ENCODE results near the gene EGLN1.
"Not testable (repeated sequence)": the region's sequence is repeated elsewhere in the genome, so short reads cannot be mapped to it uniquely, and the experiment has no call there.

GRCh38 chr1:231471027-231471426, 48.9 kb upstream of the EGLN1 start:
- TF ChIP-seq, protein P1, sequence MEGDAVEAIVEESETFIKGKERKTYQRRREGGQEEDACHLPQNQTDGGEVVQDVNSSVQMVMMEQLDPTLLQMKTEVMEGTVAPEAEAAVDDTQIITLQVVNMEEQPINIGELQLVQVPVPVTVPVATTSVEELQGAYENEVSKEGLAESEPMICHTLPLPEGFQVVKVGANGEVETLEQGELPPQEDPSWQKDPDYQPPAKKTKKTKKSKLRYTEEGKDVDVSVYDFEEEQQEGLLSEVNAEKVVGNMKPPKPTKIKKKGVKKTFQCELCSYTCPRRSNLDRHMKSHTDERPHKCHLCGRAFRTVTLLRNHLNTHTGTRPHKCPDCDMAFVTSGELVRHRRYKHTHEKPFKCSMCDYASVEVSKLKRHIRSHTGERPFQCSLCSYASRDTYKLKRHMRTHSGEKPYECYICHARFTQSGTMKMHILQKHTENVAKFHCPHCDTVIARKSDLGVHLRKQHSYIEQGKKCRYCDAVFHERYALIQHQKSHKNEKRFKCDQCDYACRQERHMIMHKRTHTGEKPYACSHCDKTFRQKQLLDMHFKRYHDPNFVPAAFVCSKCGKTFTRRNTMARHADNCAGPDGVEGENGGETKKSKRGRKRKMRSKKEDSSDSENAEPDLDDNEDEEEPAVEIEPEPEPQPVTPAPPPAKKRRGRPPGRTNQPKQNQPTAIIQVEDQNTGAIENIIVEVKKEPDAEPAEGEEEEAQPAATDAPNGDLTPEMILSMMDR (IDR thresholded peaks at IDR 0.05), result not testable (repeated sequence)
- TF ChIP-seq POLR2A (IDR thresholded peaks at IDR 0.05), result not testable (repeated sequence)

All from thyroid gland (tissue), 4 donors.